ENCODE measurements around the gene ADGRB3.

Gene ADGRB3

GRCh38 chr6:68633281-68633971, 1.7 kb upstream of the ADGRB3 start:
- H3K4me3 ChIP-seq (ENCODE audit: low read length): no peak overlapping the region
- no peak for TF ChIP-seq CTCF (conservative IDR thresholded peaks at IDR 0.05; ENCODE audit: low read depth, low read length)
- no peak for DNase-seq (ENCODE audit: low read depth)

- H3K4me3 ChIP-seq (ENCODE audit: low read length): peak overlapping the region; percentile 69
- no peak for TF ChIP-seq CTCF (conservative IDR thresholded peaks at IDR 0.05; ENCODE audit: low read depth, low read length)
- no peak for DNase-seq (ENCODE audit: low read depth)
Observed at GRCh38 chr6:68633972-68634725, 933 bp upstream of the ADGRB3 start.

GRCh38 chr6:68635412-68635705, 277 bp downstream of the ADGRB3 start:
- peak overlapping the region; percentile 57 for H3K4me3 ChIP-seq (ENCODE audit: low read length)
- no peak for TF ChIP-seq CTCF (conservative IDR thresholded peaks at IDR 0.05; ENCODE audit: low read depth, low read length)
- no peak for DNase-seq (ENCODE audit: low read depth)

GRCh38 chr6:68635706-68636513, 828 bp downstream of the ADGRB3 start:
- TF ChIP-seq CTCF (conservative IDR thresholded peaks at IDR 0.05; ENCODE audit: low read depth, low read length): no peak
- no peak for DNase-seq (ENCODE audit: low read depth)

GRCh38 chr6:68636666-68637065, 1.6 kb downstream of the ADGRB3 start:
- no peak for DNase-seq (ENCODE audit: low read depth)
- H3K4me3 ChIP-seq (ENCODE audit: low read length): no peak overlapping the region
- TF ChIP-seq CTCF (conservative IDR thresholded peaks at IDR 0.05; ENCODE audit: low read depth, low read length): no peak

More at GRCh38 chr6:68635706-68636513, 828 bp downstream of the ADGRB3 start:
- H3K4me3 ChIP-seq (ENCODE audit: low read length): peak overlapping the region; percentile 57

GRCh38 chr6:68637071-68637470, 2.0 kb downstream of the ADGRB3 start:
- no peak for TF ChIP-seq CTCF (conservative IDR thresholded peaks at IDR 0.05; ENCODE audit: low read depth, low read length)
- no peak overlapping the region for H3K4me3 ChIP-seq (ENCODE audit: low read length)
- no peak for DNase-seq (ENCODE audit: low read depth)
